Measurements from ENCODE around the gene KCTD14. TPM values are rescaled to one million over a fixed set of nuclear protein-coding genes. Genes with fewer than 3 reads are reported as not detected.
A peak's percentile ranks its signal among the peaks of the same experiment; 100 is the strongest.

Gene KCTD14
- polyA plus RNA-seq (2013, experiment 1 of 4) = 5.0 TPM
- 5.2 TPM for polyA plus RNA-seq (2013, experiment 2 of 4)
- polyA plus RNA-seq (2013, experiment 3 of 4) = 4.6 TPM
- 4.1 TPM for polyA plus RNA-seq (2013, experiment 4 of 4)

- no peak within 1 kb of the TSS for H3K27ac ChIP-seq (ENCODE audit: insufficient read depth, low read depth, low read length, poor library complexity, severe bottlenecking)
- peak within 1 kb of the TSS; percentile 26 for H3K4me3 ChIP-seq (ENCODE audit: insufficient read depth, low read depth, low read length)
- 5 to 6% methylated on average over 37 of the region's 37 CpGs for whole genome bisulfite sequencing, 2 experiments
Observed at GRCh38 chr11:78022397-78023396, at the start of gene KCTD14. Gene KCTD14 (minus strand): TSS chr11:78023276. CDS start chr11:78023249, 27 bp downstream.

GRCh38 chr11:78072455-78072854 is 49.4 kb upstream of the KCTD14 start:
- peaks cover 14% of the 10 kb centered on the region for H3K36me3 ChIP-seq (ENCODE audit: control insufficient read depth, insufficient read depth, low read length)
- no peaks in the 10 kb centered on the region for H3K27me3 ChIP-seq (ENCODE audit: control insufficient read depth, insufficient read depth, low read length, poor library complexity, severe bottlenecking)
- no peak overlapping the region for H3K27ac ChIP-seq (ENCODE audit: insufficient read depth, low read depth, low read length, poor library complexity, severe bottlenecking)
- no peaks in the 10 kb centered on the region for H3K4me1 ChIP-seq (ENCODE audit: control insufficient read depth, insufficient read depth, low read length)
- no peak overlapping the region for H3K4me3 ChIP-seq (ENCODE audit: insufficient read depth, low read depth, low read length)
- no peaks in the 10 kb centered on the region for H3K9me3 ChIP-seq (ENCODE audit: control insufficient read depth, low read length)
- WGBS, 2 experiments = 96% methylated on average over 4 of the region's 4 CpGs

More at GRCh38 chr11:78022397-78023396, at the start of gene KCTD14:
- no peaks in the 10 kb centered on the region for H3K36me3 ChIP-seq (ENCODE audit: control insufficient read depth, insufficient read depth, low read length)
- H3K9me3 ChIP-seq (ENCODE audit: control insufficient read depth, low read length) = no peaks in the 10 kb centered on the region
- peaks cover 7% of the 10 kb centered on the region for H3K4me1 ChIP-seq (ENCODE audit: control insufficient read depth, insufficient read depth, low read length)
- no peaks in the 10 kb centered on the region for H3K27me3 ChIP-seq (ENCODE audit: control insufficient read depth, insufficient read depth, low read length, poor library complexity, severe bottlenecking)

GRCh38 chr11:78071717-78072116 is 48.6 kb upstream of the KCTD14 start:
- 98 to 100% methylated on average over 3 of the region's 3 CpGs for WGBS, 2 experiments
- Histone ChIP-seq H3K36me3 (ENCODE audit: control insufficient read depth, insufficient read depth, low read length) (peaks cover 14% of the 10 kb centered on the region), H3K4me3 (ENCODE audit: insufficient read depth, low read depth, low read length) (no peak overlapping the region), H3K4me1 (ENCODE audit: control insufficient read depth, insufficient read depth, low read length) (no peaks in the 10 kb centered on the region), H3K9me3 (ENCODE audit: control insufficient read depth, low read length) (no peaks in the 10 kb centered on the region), H3K27ac (ENCODE audit: insufficient read depth, low read depth, low read length, poor library complexity, severe bottlenecking) (no peak overlapping the region), H3K27me3 (ENCODE audit: control insufficient read depth, insufficient read depth, low read length, poor library complexity, severe bottlenecking) (no peaks in the 10 kb centered on the region)

- H3K36me3 ChIP-seq (ENCODE audit: control insufficient read depth, insufficient read depth, low read length) = peaks cover 14% of the 10 kb centered on the region
- no peak overlapping the region for H3K4me3 ChIP-seq (ENCODE audit: insufficient read depth, low read depth, low read length)
- no peaks in the 10 kb centered on the region for H3K4me1 ChIP-seq (ENCODE audit: control insufficient read depth, insufficient read depth, low read length)
- no peak overlapping the region for H3K27ac ChIP-seq (ENCODE audit: insufficient read depth, low read depth, low read length, poor library complexity, severe bottlenecking)
- WGBS, 2 experiments = 89 to 95% methylated on average over 2 of the region's 2 CpGs
- H3K9me3 ChIP-seq (ENCODE audit: control insufficient read depth, low read length) = no peaks in the 10 kb centered on the region
- H3K27me3 ChIP-seq (ENCODE audit: control insufficient read depth, insufficient read depth, low read length, poor library complexity, severe bottlenecking) = no peaks in the 10 kb centered on the region
Observed at GRCh38 chr11:78070621-78071020, 47.5 kb upstream of the KCTD14 start.

GRCh38 chr11:78069465-78069864 is 46.4 kb upstream of the KCTD14 start:
- Histone ChIP-seq H3K4me3 (ENCODE audit: insufficient read depth, low read depth, low read length) (no peak overlapping the region), H3K27me3 (ENCODE audit: control insufficient read depth, insufficient read depth, low read length, poor library complexity, severe bottlenecking) (no peaks in the 10 kb centered on the region), H3K9me3 (ENCODE audit: control insufficient read depth, low read length) (no peaks in the 10 kb centered on the region), H3K4me1 (ENCODE audit: control insufficient read depth, insufficient read depth, low read length) (no peaks in the 10 kb centered on the region), H3K27ac (ENCODE audit: insufficient read depth, low read depth, low read length, poor library complexity, severe bottlenecking) (no peak overlapping the region), H3K36me3 (ENCODE audit: control insufficient read depth, insufficient read depth, low read length) (peaks cover 14% of the 10 kb centered on the region)
- WGBS, 2 experiments = 93 to 94% methylated on average over 2 of the region's 2 CpGs

GRCh38 chr11:78067704-78068103 is 44.6 kb upstream of the KCTD14 start:
- WGBS, 2 experiments = 93 to 98% methylated on average over 3 to 4 of the region's 4 CpGs

GRCh38 chr11:78066471-78066870 is 43.4 kb upstream of the KCTD14 start:
- 94 to 98% methylated on average over 2 of the region's 2 CpGs for WGBS, 2 experiments
- H3K27ac ChIP-seq (ENCODE audit: insufficient read depth, low read depth, low read length, poor library complexity, severe bottlenecking) = no peak overlapping the region
- H3K36me3 ChIP-seq (ENCODE audit: control insufficient read depth, insufficient read depth, low read length) = peaks cover 11% of the 10 kb centered on the region
- no peak overlapping the region for H3K4me3 ChIP-seq (ENCODE audit: insufficient read depth, low read depth, low read length)
- H3K4me1 ChIP-seq (ENCODE audit: control insufficient read depth, insufficient read depth, low read length) = no peaks in the 10 kb centered on the region
- H3K9me3 ChIP-seq (ENCODE audit: control insufficient read depth, low read length) = no peaks in the 10 kb centered on the region
- no peaks in the 10 kb centered on the region for H3K27me3 ChIP-seq (ENCODE audit: control insufficient read depth, insufficient read depth, low read length, poor library complexity, severe bottlenecking)

More at GRCh38 chr11:78067704-78068103, 44.6 kb upstream of the KCTD14 start:
- Histone ChIP-seq H3K27ac (ENCODE audit: insufficient read depth, low read depth, low read length, poor library complexity, severe bottlenecking) (no peak overlapping the region), H3K9me3 (ENCODE audit: control insufficient read depth, low read length) (no peaks in the 10 kb centered on the region), H3K4me3 (ENCODE audit: insufficient read depth, low read depth, low read length) (no peak overlapping the region), H3K27me3 (ENCODE audit: control insufficient read depth, insufficient read depth, low read length, poor library complexity, severe bottlenecking) (no peaks in the 10 kb centered on the region), H3K4me1 (ENCODE audit: control insufficient read depth, insufficient read depth, low read length) (no peaks in the 10 kb centered on the region), H3K36me3 (ENCODE audit: control insufficient read depth, insufficient read depth, low read length) (peaks cover 14% of the 10 kb centered on the region)

GRCh38 chr11:78065203-78065602 is 42.1 kb upstream of the KCTD14 start:
- Histone ChIP-seq H3K27me3 (ENCODE audit: control insufficient read depth, insufficient read depth, low read length, poor library complexity, severe bottlenecking) (no peaks in the 10 kb centered on the region), H3K9me3 (ENCODE audit: control insufficient read depth, low read length) (no peaks in the 10 kb centered on the region), H3K36me3 (ENCODE audit: control insufficient read depth, insufficient read depth, low read length) (no peaks in the 10 kb centered on the region), H3K27ac (ENCODE audit: insufficient read depth, low read depth, low read length, poor library complexity, severe bottlenecking) (no peak overlapping the region), H3K4me1 (ENCODE audit: control insufficient read depth, insufficient read depth, low read length) (no peaks in the 10 kb centered on the region), H3K4me3 (ENCODE audit: insufficient read depth, low read depth, low read length) (no peak overlapping the region)
- WGBS, 2 experiments = 88 to 93% methylated on average over 2 of the region's 2 CpGs

GRCh38 chr11:78063440-78064181 is 40.5 kb upstream of the KCTD14 start, which contains the start of gene THRSP:
Gene THRSP (plus strand): TSS chr11:78063861. CDS start chr11:78063882, 21 bp downstream.
- Histone ChIP-seq H3K4me1 (ENCODE audit: control insufficient read depth, insufficient read depth, low read length) (no peaks in the 10 kb centered on the region), H3K4me3 (ENCODE audit: insufficient read depth, low read depth, low read length) (no peak within 1 kb of the TSS), H3K27ac (ENCODE audit: insufficient read depth, low read depth, low read length, poor library complexity, severe bottlenecking) (no peak within 1 kb of the TSS), H3K27me3 (ENCODE audit: control insufficient read depth, insufficient read depth, low read length, poor library complexity, severe bottlenecking) (no peaks in the 10 kb centered on the region), H3K9me3 (ENCODE audit: control insufficient read depth, low read length) (no peaks in the 10 kb centered on the region), H3K36me3 (ENCODE audit: control insufficient read depth, insufficient read depth, low read length) (no peaks in the 10 kb centered on the region)
- WGBS, 2 experiments = 95 to 96% methylated on average over 14 of the region's 14 CpGs

- WGBS, 2 experiments = 95 to 100% methylated on average over 1 to 2 of the region's 2 CpGs
Observed at GRCh38 chr11:78062671-78063070, 39.6 kb upstream of the KCTD14 start.

More at GRCh38 chr11:78062671-78063070, 39.6 kb upstream of the KCTD14 start:
- Histone ChIP-seq H3K4me3 (ENCODE audit: insufficient read depth, low read depth, low read length) (no peak overlapping the region), H3K9me3 (ENCODE audit: control insufficient read depth, low read length) (no peaks in the 10 kb centered on the region), H3K4me1 (ENCODE audit: control insufficient read depth, insufficient read depth, low read length) (no peaks in the 10 kb centered on the region), H3K27ac (ENCODE audit: insufficient read depth, low read depth, low read length, poor library complexity, severe bottlenecking) (no peak overlapping the region), H3K27me3 (ENCODE audit: control insufficient read depth, insufficient read depth, low read length, poor library complexity, severe bottlenecking) (no peaks in the 10 kb centered on the region), H3K36me3 (ENCODE audit: control insufficient read depth, insufficient read depth, low read length) (no peaks in the 10 kb centered on the region)

All from ectodermal cell (in vitro differentiated cells).